RKO (cell line): ENCODE measurements around the gene TENT4A.

Experiments
- DNase-seq: peaks from one replicate; pipeline ENCODE4 v3.0.0-alpha.2; 2016; ENCODE audit warnings: low spot score

TENT4A gene

DNA sequence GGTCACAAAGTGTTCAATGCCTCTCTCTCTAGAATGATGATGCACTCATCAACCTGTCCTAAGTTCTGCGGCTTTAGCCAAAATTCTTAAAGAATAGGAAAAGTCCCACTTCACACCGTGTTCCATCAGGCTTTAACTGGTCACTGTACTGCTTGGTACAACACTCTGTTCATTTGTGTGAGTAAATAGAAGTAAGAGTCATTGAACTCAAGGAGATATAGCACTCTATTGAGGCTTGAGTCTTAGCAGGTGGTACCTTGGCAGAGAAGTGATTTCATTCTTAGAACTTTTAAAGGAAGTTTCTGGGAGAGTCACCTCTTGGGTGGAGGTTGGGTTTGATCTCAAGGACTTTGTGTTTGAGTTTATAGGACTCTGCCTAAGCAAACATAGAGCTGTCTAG lies 92.6 kb downstream of the TENT4A start:
- DNase-seq = no peak
